RCC 7860 (cell line): Measurements from ENCODE around the gene CDX1.

Experiments used
- DNase-seq: peaks from one replicate; pipeline ENCODE4 v3.0.0-alpha.2; 2015; ENCODE audit warnings: low spot score
- FAIRE-seq: peaks from 2 replicates; lab custom pipeline; 2012; peaks lifted over from hg19 to GRCh38; lab: Jason Lieb, UNC

The CDX1 gene

DNA sequence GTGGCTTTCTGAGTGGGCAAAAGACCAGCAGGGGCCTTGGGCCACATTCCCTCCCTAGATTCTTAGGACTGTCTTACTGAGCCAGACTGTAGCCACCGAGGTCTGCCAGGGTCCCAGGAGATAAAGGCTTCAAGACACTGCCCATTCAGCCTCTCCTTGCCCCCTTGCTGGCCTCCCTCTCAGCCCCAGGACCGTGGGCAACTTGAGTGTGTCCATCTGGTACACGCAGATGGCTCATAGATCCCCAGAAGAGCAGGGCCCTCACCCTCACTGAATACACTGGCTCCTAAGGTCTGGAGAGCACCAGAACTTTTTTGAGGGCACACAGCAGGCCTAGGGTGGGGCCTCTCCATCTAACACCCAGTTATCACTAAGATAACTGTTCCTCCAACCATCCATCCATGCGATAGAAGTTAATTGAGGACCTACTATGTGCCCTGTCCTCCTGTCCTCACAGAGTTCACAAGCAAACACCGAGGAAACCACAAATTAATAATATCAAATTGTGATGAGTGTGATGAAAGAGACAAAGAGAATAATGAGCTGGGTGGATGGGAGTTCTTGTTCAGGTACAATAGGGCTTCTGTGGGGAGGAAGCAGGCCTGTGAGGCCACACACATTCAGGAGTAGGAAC is 6.0 kb upstream of the CDX1 start:
- DNase-seq (no peak), FAIRE-seq (no peak)

DNA sequence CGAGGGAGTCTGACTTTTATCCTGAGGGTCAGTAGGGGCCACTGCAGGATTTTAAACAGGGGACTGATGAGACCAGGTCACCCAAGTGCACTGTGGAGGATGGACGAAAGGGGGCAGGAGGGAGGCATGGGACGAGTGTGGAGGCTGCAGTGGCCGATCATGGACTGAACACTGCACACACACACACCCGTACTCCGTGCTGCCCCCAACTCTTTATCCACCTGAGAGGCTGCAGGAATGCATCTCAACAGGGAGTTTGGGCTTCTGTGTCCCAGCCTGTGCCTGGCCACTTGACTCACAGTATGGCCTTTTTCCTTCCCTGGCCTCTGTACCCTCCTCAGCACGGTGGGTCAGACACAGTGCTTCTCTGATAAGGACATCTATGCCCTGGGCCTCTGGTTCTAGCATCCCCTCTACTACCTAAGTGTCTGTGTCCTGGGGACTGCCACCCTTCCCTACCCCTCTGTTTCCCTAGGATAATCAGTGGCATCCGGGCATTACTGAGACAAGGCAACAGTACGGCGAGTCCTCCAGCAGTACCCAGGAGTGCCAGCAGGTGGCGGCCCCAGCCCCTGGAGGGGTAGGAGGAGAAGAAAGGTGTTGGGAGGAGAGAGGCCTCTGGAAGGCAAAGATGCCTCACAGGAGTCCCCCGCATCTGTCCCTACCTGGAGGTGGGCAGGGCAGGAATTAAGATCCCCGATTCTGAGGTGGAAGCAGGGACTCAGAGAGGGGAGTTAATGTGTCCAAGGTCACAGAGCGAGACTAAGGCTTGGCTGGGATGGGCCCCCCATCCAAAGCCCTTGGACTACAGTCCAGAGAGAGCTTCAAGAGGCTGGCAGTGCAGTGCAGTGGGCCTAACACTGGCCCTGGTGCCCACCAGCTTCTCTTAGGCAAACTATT is 5.1 kb upstream of the CDX1 start:
- no peak for FAIRE-seq
- DNase-seq, result peak; percentile 64

DNA sequence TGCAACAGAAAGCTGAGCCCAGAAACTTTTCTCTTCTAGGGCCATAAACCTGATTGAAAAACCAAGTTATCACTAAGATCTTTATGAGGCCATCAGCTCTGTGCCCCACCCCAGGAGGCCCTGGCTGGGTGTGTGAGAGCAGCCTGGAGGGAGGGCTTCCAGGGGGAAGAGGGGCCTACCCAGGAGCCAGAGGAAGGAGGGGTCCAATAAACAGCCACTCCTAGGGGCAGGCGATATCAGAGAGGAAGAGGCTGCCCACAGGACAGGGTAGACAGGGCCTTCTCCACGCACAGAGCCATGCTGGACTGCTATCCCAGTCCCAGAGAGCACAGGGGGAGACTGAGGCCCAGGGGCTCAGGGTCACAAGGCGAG is 4.5 kb upstream of the CDX1 start:
- no peak for FAIRE-seq
- DNase-seq, result no peak

DNA sequence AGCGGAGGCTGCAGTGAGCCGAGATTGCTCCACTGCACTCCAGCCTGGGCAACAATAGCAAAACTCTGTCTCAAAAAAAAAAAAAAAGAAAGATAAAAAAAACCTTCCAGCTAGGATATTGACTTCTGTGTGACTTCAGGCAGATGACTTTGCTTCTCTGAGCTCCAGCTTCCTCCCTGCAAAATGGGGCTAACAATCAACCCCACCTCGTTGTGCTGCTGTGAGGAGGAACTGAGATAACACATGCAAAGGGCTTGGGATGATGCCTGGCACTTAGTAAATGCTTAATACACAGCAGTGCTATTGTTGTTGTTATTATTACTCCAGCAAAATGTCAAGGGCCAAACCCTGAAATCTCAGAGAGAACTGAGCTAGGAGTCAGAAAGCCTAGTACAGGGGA is 3.5 kb upstream of the CDX1 start:
- no peak for FAIRE-seq
- DNase-seq, result no peak

DNA sequence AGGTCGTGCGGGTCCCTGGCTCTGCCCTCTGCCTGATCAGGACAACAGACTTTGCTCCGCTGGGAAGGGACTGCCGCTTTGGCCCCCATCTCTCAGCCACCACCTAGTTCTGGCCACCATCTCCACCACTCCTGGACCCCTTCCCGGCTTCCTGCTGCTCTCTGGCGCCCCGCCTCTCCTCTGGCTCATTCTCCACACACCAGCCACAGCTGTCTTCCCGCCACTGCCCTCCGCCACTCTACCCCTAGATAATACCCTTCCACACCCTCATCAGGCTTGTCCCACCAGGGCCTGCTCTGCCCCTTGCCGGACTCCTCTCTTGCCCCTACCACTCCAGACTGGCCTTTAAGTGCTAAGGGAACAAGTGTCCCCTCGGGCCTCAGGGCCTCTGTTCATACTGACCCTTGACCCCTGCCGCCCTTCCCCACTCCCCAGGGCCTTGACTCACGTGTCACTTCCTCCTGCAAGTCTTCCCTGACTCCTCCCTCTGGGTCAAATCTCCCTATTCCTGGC is 3.0 kb upstream of the CDX1 start:
- no peak for FAIRE-seq

DNA sequence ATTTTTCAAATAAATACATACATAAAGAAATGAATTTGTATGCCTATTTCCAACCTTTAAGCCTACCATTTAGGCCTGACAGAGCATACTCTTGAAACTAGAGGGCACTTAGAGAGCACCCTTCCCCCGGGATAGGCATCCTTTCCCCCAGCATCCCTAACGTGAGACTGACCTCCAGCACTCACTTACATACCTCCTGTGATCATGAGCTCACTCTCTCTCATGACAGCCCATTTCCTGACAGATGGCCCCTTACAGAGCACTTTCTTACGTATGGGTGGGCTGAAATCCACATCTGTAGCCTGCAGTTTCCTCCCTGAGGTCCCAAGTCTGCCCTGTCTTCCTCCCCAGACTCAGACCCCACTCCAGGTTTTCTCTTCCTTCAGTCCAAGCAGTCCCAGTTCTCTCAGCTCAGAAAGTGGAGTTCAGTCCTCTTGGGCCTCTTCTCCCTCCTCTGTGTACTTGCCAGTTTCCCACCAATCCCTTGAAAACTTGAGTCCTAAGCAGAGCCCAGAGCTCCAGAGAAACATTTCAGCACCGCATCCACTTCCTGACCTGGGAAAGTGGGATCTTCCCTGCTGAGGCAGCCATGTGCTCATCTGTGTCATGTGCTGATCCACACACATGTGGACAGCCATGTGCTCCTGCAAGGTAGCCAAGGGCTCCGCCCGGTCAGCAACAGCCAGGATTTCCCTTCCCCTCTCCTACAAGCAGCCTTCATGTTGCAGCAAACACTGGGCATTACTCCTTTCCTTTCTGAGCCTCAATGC is 2.2 kb upstream of the CDX1 start:
- FAIRE-seq, result no peak
- DNase-seq, result no peak

More for the DNA sequence above, 3.0 kb upstream of the CDX1 start:
- DNase-seq, result no peak

DNA sequence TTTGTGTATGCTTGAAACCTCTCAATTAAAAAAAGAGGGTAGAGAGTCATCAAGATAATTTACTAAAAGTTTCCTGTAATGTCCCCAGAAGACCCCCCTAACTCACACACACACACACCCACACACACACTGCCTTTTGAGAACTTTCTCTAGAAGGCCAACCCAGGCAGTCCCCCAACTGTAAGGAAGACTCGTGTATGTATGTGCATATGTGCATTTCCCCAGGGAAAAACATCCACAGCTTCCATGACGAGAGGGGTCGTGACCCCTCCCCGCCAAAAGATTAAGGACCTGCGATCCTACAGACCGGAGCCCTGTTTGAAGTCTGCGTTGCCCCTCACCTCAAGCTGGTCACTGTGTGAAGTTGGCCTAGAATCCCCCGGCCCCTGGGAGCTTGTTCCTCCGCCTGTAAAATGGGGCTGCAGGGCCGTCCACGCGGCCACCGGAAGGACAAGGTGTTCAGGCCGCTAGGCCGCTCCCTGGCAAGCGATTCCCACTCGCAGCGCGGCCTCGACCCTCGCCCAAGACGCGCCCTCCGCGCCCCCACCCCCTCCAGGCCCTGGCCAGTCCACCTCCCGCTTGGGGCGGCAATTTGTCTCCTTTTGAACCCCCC is 435 bp upstream of the CDX1 start:
- FAIRE-seq (no peak), DNase-seq (no peak)

DNA sequence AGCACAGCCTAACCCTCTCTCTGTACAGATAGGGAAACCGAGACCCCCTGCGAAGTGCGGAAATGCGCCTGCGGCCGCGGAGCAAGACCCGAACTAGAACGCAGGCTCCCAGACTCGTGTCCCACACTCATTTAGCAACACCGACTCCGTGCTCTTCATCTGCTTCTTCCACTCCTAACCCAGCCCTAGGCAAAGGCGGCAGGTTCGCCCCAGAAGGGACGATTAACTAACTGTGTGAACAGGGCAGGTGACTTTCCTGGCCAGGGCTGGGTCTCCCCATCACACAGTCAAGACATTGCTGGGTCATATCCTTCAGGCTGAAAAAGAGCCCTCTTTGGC is 903 bp downstream of the CDX1 start:
- no peak for DNase-seq
- FAIRE-seq, result no peak

DNA sequence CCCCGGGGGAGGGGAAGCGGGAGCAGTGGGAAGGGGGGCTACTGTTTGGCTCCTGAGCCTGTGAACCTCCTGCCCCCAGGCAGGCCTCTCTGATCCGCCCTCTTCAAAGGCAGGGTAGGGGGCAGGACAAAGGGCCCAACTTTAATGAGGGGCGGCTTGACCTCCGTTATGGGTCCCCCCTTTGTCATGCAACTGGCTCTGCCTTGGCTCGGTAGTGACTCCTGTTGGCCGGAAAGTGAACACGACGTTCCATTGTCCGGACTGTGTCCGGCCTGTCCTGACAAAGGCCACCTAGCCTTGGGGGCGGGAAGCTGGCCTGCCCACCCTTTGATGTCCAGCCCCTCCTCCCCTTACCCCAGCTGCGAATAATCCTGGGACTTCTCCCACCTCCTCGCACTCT is 1.3 kb downstream of the CDX1 start:
- no peak for DNase-seq
- FAIRE-seq, result no peak

DNA sequence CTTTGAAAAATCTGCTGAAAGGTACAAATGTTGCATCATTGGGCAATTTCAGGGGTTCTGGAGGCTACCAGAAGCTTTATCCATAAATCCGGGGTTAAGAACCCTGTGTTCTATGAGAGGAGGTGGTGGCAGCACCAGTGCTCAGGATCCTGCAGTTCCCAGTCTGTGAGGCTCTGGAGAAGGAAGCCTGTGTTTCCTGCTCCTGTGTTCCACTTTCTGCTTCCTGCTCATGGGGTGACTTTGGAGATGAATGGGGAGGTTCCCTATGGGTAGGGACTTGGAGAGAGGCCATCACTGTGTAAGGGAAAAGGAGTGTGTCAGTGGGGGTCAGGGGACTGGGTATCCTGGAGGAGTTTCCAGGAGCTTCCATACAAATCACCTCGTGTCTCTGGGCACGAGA is 2.3 kb downstream of the CDX1 start:
- DNase-seq (no peak), FAIRE-seq (no peak)

DNA sequence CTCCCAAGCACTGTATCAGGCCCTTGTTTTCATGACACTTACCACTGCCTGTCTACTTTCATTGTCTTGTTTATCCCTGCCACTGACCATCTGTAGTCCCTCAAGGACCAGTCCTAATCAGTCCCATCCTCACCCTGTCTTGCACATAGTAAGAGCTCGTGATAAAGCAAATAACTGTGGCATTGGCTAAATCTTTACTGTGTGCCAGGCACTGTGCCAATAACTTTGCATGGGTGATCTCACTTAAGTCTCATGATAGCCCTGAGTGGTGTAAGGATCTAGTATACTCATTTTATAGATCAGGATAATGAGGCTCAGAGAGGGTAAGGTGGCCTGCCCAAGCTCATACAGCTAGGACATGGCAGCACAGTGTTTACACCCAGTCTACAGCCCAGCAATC is 5.6 kb downstream of the CDX1 start:
- no peak for DNase-seq
- FAIRE-seq, result no peak

DNA sequence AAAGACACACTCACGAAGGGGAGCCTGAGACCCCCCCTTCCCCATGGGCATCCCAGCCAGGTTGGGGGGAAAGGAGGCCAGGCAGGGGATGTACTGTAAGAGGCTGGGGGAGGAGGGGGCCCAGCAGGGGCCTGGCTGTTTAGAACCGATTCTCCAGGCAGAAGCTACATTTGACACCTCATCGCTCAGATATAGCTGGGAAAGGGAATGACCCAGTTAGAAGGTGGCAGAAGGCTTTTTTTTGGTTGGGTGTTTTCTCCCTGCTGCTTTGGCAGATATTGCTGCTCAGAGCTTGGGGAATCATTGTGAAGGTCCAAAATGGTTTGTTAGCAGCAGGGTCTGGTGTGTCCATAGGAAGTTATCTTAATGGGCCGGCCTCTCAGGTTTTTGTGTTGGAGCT is 6.0 kb downstream of the CDX1 start:
- FAIRE-seq, result no peak

DNA sequence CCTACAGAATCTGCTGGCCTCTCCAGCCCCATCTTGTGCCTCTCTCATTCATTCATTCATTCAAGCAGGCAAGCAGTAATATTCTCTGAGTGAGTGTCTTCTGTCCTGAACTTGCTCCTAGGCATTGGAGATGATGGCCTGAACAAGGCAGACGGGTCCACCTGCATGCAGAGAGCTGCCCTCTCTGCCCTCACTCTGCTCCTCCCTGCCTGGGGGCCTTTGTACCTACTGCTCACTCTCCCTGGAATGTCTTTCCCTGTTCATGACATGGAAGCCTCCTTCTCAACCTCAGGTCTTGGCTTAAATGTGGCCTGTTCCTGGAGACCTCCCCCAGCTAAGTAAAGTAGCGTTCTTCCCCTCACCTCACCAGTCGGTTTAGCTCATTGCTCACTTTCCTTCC is 6.6 kb downstream of the CDX1 start:
- DNase-seq (no peak), FAIRE-seq (no peak)

More for the DNA sequence above, 6.0 kb downstream of the CDX1 start:
- DNase-seq, result no peak

DNA sequence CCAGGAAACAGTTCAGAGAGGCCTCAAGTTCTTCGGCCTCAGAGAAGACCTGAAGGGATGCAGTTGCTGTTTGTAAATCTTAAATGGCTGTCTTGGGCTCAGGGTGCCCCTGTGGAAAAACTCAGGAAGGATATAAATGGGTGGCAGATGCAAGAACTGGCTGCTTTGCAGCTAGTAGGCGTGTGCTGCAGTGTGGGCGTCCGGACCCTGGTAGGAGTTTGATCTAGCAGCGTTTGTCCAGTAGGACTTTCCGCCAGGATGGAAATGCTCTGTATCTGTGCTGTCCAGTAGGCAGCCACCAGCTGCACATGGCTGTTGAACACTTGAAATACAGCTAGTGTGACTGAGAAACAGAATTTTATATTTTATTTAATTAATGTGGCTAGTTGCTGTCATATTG is 7.7 kb downstream of the CDX1 start:
- FAIRE-seq (no peak), DNase-seq (no peak)

DNA sequence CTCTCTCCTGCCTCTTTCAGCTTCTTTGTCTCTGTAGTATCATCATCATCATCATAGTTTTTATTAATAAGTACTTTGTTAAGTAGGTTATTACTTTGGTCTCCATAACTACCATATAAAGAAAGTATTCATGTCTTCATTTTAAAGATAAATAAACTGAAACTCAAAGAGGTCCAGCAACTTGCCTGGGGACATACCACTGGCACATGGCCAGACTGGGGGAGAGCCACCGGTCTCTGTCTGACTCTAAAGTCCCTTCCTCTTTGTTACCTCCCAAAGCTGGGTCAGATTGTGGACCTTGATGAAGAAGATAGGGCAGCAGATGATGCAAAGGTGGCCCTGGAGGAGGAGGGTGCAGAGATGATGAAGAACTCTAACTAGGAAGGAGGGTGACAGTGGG is 8.5 kb downstream of the CDX1 start:
- no peak for FAIRE-seq
- DNase-seq, result no peak

DNA sequence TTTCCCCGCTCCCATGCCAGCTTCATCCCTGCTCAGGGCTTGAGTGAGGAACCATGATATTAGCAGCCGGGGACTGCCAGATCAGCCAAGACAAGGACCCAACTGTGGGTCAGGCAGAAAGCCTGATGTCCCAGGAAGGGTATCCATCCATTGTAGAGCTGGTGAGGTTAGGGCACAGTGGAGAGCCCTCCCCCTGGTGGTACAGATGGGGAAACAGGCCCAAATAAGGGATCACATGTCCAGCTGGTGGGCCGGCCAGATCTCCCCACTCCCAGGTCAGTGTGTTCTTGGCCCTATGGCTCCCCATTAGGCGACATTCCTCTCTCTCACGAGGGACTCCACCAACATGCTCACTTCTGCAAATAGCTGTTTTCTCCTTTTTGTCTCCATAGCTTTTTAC is 9.0 kb downstream of the CDX1 start:
- FAIRE-seq (no peak), DNase-seq (peak; percentile 32)

DNA sequence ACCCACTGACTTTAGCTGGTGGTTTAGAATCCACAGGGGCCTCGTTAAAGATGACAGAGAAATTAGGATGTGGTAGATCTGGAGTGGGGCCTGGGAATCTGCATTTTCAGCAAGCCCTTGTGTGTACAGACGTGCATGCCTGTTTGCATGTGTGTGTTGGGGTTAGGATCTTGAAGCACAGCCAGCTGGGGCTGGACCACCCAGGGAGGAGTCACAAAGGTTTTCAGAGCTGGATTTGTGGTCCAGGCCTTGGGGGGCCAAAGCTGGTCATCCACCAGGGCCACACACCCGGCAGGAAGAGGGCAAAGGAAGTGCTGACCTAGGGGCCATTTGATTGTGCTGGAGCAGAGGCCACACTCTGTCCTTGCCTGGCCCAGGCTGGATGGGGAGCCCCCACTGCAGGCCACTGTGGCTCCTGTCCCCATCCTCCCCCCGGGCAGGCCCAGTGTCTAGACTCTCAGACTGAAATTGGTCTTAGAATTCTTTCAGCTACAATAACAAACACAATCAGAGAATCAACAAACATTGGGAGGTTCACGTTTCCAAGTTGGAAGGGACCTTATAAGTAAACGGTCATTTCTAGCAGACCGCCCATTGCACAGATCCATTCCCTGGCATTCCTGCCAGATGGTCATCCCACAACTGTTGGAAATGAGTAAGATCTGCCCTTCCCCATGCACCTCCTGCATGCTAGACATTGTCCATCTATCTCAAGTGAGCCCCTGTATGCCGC is 10.3 kb downstream of the CDX1 start:
- FAIRE-seq, result no peak
- DNase-seq, result no peak

DNA sequence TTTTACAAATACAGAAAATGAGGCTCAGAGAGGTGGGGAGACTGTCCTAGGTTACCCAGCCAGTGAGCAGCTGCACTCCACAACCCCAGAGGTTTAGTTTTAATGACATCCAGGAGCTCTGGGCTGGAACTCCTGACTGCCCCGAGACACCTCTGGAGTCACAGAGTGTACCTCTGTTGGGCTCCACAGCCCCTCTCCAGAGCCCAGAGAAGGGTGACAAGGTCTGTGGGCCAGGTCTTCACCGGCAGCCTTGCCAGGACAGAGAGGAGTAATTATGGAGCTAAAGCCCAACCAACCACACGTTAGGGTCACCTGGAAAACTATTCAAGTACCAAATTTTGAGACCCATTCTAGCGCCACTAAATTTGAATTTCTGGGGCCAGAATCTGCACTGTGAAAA is 11.1 kb downstream of the CDX1 start:
- DNase-seq, result no peak
- no peak for FAIRE-seq

DNA sequence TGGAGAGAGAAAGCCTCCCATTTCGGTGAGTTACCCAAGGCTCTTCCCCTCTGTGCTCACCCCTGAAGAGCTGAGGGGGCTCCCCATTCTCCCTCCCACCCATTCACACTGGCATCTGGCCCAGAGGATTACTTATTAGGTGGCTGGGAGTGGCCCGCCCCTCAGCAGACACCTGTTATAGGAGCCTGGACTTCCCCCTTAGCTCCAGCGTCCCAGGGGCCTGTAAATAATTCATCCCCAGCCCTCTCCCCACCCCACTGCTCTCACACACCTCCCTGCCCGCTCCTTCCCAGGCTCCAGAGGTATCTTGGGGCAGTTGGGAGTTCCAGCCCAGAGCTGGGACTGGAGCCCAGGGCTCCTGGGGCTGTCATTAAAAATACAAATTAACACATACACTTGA is 11.7 kb downstream of the CDX1 start:
- DNase-seq (no peak), FAIRE-seq (no peak)

DNA sequence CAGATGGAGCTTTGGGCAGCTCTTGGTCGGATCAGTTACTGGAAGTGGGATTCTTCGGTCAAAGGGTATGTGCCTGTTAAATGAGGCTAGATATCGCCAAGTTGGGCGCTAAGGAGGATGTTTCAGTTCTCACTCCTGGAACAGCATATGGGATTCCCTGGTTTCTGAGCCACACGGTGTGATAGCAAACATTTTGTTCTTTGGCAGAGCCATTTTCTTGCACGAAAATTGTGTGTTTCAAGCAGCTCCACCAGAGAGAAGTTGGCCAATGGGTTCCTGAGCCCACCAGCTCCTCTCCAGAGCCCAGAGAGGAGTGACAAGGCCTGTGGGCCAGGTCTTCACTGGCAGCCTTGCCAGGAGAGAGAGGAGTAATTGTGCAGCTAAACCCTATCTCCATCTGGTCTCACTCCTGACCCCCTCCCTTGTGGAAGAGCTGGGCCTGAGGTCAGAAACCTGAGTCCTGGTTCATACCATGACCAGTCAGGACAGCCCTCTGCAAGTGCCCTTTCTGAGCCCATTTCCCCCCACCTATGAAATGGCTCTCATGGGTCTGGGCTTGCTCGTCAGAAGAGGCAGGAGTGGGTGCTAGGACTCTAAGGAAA is 12.5 kb downstream of the CDX1 start:
- no peak for DNase-seq
- FAIRE-seq, result no peak
